ENCODE results near the gene PPP6C. TPM values are rescaled to one million over a fixed set of nuclear protein-coding genes. Genes with fewer than 3 reads are reported as not detected.

The PPP6C gene
- 19.5 and 21.3 TPM in 2 replicates for total RNA-seq

DNA sequence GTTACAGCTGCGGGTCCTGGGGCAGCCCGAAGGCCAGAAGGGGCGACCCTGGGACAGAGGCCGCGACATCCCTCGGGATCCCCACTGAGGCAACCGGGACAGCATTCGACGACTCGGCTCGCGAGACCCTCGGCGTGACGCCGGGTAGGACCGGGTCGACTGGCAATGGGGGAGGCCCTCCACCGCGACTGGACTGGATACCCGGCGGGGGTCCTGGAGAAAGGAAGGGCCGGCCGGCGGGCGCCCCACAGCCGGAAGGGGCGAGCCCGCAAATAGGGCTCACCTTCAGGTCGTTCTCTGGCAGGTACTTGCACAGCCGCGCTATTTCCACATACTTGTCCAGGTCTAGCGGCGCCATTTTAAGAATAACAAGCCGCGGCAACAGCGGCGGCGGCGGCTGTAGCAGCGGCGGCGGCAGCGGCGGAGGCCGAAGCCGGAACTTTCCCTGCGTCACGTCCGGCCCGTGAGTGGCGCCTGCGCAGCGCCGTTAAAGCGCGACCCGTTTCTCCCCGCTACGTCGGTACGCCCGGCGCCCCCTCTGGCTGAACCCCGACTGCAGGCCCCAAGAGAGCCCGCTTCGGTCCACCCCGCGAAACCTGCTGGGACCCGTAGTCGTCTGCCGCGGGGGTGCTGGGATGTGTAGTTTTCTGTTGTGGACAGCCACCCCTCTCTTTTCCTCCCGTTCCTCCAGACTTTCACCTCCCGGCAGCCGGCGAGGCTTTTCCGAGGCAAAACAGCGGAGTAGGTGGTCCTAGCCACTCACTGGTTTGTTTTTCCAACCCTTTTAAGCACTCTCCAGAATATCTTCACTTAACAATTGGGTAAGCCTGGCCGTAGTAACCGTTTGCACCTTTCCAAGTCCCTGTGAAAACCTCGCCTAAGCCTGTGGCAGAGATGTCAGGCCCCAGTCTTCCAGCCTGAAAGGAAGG lies at the start of gene PPP6C:
Gene PPP6C (minus strand): TSS at position 443 of the 929 bp plus-strand sequence. CDS start 85 bp downstream, at position 358.

GRCh38 chr9:125200216-125201047 lies 10.8 kb upstream of the PPP6C start, which contains the start of gene RABEPK:
Gene RABEPK (plus strand): TSS chr9:125200542. CDS start chr9:125203014, 2,472 bp downstream.

DNA sequence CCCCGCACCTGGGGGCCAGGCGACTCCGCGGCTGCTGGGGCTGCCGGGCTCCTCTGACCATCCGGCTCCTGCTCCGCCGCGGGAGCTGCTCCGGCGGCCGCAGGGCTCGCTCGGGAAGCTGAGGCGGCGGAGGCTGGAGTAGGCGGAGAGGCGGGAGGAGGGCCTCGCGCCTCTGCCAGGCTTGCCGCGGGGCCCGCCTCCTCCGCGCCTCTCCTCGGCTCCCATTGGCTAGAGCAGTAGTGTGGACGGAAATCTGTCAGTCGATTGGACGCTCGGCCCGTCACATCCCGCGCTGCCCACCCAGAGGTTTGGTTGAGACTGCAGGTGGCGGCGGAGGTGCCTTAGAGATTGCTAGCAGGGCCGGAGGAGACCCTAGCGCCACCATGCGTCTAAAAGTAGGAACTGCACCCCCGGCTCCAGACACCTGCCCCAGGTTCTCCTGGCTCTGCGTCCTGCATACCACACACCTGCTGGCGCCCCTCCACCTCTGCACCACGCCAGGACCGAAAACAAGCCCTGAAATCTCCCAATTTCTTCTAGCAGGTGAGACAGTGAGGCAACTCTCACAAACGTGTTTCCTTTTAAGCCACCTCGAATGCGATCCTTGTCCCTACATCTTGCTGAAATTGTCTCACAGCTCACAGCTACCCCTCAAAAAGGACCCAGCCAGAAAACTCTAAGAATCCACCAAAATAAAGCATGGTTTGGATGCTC lies 46.1 kb downstream of the PPP6C start, which contains the start of gene SCAI:
Gene SCAI (minus strand): TSS at position 152 of the 714 bp plus-strand sequence. CDS start 91 bp downstream, at position 61.

Other genes with a start within 250 kb of the PPP6C start
- gene GOLGA1, start 248.7 kb downstream of the PPP6C start, total RNA-seq: 5.7 and 9.0 TPM in 2 replicates
- gene SCAI, start 46.3 kb downstream of the PPP6C start, total RNA-seq: 3.2 and 3.6 TPM in 2 replicates
- 25.7 and 29.2 TPM in 2 replicates for gene RABEPK, start 10.7 kb upstream of the PPP6C start, total RNA-seq
- 136 and 218 TPM in 2 replicates for gene HSPA5, start 51.5 kb upstream of the PPP6C start, total RNA-seq
- 23.8 and 27.0 TPM in 2 replicates for gene GAPVD1, start 72.0 kb upstream of the PPP6C start, total RNA-seq